GM12875 (cell line): ENCODE data around the gene FBXO44.
"Not testable (repeated sequence)": the region's sequence is repeated elsewhere in the genome, so short reads cannot be mapped to it uniquely, and the experiment has no call there.

ENCODE experiments used
- H3K4me3 ChIP-seq: one replicate; pipeline ENCODE4 v1.5.1; 2011; ENCODE audit warnings: low read depth, low read length, control low read depth
- CTCF ChIP-seq: IDR thresholded peaks from 2 replicates; pipeline ENCODE4 v1.5.1; 2011; ENCODE audit warnings: low read depth, mild to moderate bottlenecking, control low read depth, inconsistent platforms, low read length, moderate library complexity, borderline replicate concordance; ENCODE audit not compliant: insufficient read depth

The FBXO44 gene

GRCh38 chr1:11640101-11640500 is 14.6 kb upstream of the FBXO44 start:
- H3K4me3 ChIP-seq = no peak overlapping the region
- no peak for TF ChIP-seq CTCF

GRCh38 chr1:11640944-11641343 is 13.7 kb upstream of the FBXO44 start:
- no peak for TF ChIP-seq CTCF

GRCh38 chr1:11641776-11642305 is 12.8 kb upstream of the FBXO44 start:
- TF ChIP-seq CTCF = no peak
- no peak overlapping the region for H3K4me3 ChIP-seq

More at GRCh38 chr1:11640944-11641343, 13.7 kb upstream of the FBXO44 start:
- H3K4me3 ChIP-seq = no peak overlapping the region

- peak; percentile 95 for TF ChIP-seq CTCF
- not testable (repeated sequence) for H3K4me3 ChIP-seq
Measured at GRCh38 chr1:11642418-11643017, 12.2 kb upstream of the FBXO44 start.

- no peak overlapping the region for H3K4me3 ChIP-seq
- no peak for TF ChIP-seq CTCF
Measured at GRCh38 chr1:11643782-11644181, 10.9 kb upstream of the FBXO44 start.

- TF ChIP-seq CTCF = no peak
- no peak overlapping the region for H3K4me3 ChIP-seq
Measured at GRCh38 chr1:11645270-11645669, 9.4 kb upstream of the FBXO44 start.

GRCh38 chr1:11645670-11646265 is 8.9 kb upstream of the FBXO44 start:
- peak; percentile 78 for TF ChIP-seq CTCF
- no peak overlapping the region for H3K4me3 ChIP-seq
